Astrocyte (in vitro differentiated cells and primary cell): ENCODE results near the gene VSNL1. TPM values are rescaled to one million over a fixed set of nuclear protein-coding genes. Genes with fewer than 3 reads are reported as not detected.

ENCODE experiments used
- DNase-seq: peaks from one replicate; pipeline ENCODE4 v3.0.0-alpha.2; 2010; ENCODE audit warnings: low read depth
- FAIRE-seq: peaks from 2 replicates; lab custom pipeline; 2011; peaks lifted over from hg19 to GRCh38; lab: Jason Lieb, UNC
- H2AFZ ChIP-seq: 2 replicates; pipeline ENCODE4 v1.6.0; 2012; ENCODE audit warnings: low read depth, low read length, inconsistent platforms
- H3K27ac ChIP-seq: 2 replicates; pipeline ENCODE4 v1.5.1; 2011; ENCODE audit warnings: low read depth, low read length, inconsistent platforms
- H3K27me3 ChIP-seq: 2 replicates; pipeline ENCODE4 v1.6.0; 2011; ENCODE audit warnings: low read length, inconsistent platforms; ENCODE audit not compliant: insufficient read depth
- H3K36me3 ChIP-seq: 2 replicates; pipeline ENCODE4 v1.5.1; 2011; ENCODE audit warnings: low read length, inconsistent platforms; ENCODE audit not compliant: insufficient read depth
- H3K4me1 ChIP-seq: 2 replicates; pipeline ENCODE4 v1.5.1; 2011; ENCODE audit warnings: low read length, inconsistent platforms; ENCODE audit not compliant: insufficient read depth
- H3K4me2 ChIP-seq: 2 replicates; pipeline ENCODE4 v1.6.0; 2012; ENCODE audit warnings: low read length, inconsistent platforms
- H3K4me3 ChIP-seq: 2 replicates; pipeline ENCODE4 v1.5.1; 2011; ENCODE audit warnings: low read depth, mild to moderate bottlenecking, low read length, inconsistent platforms; ENCODE audit not compliant: insufficient read depth
- H3K79me2 ChIP-seq: 2 replicates; pipeline ENCODE4 v1.6.0; 2012; ENCODE audit warnings: mild to moderate bottlenecking, low read length, inconsistent platforms; ENCODE audit not compliant: insufficient read depth
- H3K9ac ChIP-seq: 2 replicates; pipeline ENCODE4 v1.6.0; 2012; ENCODE audit warnings: mild to moderate bottlenecking, low read length, inconsistent platforms
- H3K9me3 ChIP-seq: 2 replicates; pipeline ENCODE4 v1.5.1; 2012; ENCODE audit warnings: low read depth, mild to moderate bottlenecking, low read length, inconsistent platforms; ENCODE audit not compliant: insufficient read depth
- H4K20me1 ChIP-seq: 2 replicates; pipeline ENCODE4 v1.6.0; 2012; ENCODE audit warnings: low read length, inconsistent platforms; ENCODE audit not compliant: insufficient read depth
- H3K27ac Mint-ChIP-seq: one replicate; pipeline ENCODE4 v1.8.0; 2021; ENCODE audit warnings: mild to moderate bottlenecking, mixed read lengths; ENCODE audit not compliant: unreplicated experiment
- H3K27me3 Mint-ChIP-seq: one replicate; pipeline ENCODE4 v1.8.0; 2021; ENCODE audit warnings: low read depth, mixed read lengths; ENCODE audit not compliant: unreplicated experiment
- H3K36me3 Mint-ChIP-seq: one replicate; pipeline ENCODE4 v1.8.0; 2021; ENCODE audit warnings: low read depth, mixed read lengths; ENCODE audit not compliant: unreplicated experiment
- H3K4me1 Mint-ChIP-seq: one replicate; pipeline ENCODE4 v1.8.0; 2021; ENCODE audit warnings: low read depth, mixed read lengths; ENCODE audit not compliant: unreplicated experiment
- H3K4me3 Mint-ChIP-seq: one replicate; pipeline ENCODE4 v1.8.0; 2021; ENCODE audit warnings: mild to moderate bottlenecking, moderate library complexity, mixed read lengths; ENCODE audit not compliant: unreplicated experiment
- H3K9me3 Mint-ChIP-seq: one replicate; pipeline ENCODE4 v1.8.0; 2021; ENCODE audit warnings: mild to moderate bottlenecking, mixed read lengths; ENCODE audit not compliant: unreplicated experiment
- EZH2 ChIP-seq: IDR thresholded peaks from 2 replicates; pipeline ENCODE4 v1.6.1; 2012; ENCODE audit warnings: mild to moderate bottlenecking, low read length, inconsistent platforms; ENCODE audit not compliant: insufficient read depth
- total RNA-seq: library from RNA; stranded (reverse); gene quantifications from 2 replicates; pipeline ENCODE4 v1.2.1, GENCODE V29; 2021
- TF ChIP-seq, protein P1 (sequence below): IDR thresholded peaks from 2 replicates; pipeline ENCODE4 v1.5.1; 2011; ENCODE audit warnings: low read depth, mild to moderate bottlenecking, inconsistent platforms, low read length, moderate library complexity; ENCODE audit not compliant: insufficient read depth

VSNL1 gene
- total RNA-seq, 1 donor from 2014 or later = 0.61 TPM

DNA sequence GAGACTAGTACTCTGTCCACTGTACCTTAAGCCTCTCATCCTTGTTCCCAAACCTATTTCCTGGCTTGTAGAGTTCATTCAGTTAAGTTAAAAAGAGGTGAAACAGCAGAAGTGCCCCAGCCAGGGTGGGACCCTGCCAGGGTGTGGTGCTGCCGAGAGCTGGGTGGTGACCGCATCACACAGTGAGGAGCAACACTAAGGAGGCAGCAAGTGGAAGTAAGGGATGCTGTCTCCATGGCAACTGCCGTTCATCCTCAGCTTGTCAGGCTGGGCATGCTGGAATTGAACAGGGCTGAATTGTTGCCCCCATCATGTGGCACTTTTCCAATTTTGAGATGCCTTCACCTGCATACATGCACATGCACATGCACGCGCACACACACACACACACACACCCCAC, 77.0 kb downstream of the VSNL1 start:
- Histone ChIP-seq H3K27me3 (no peaks in the 10 kb centered on the region), H3K4me1 (peaks cover 34% of the 10 kb centered on the region), H3K27ac (no peak overlapping the region), H3K4me2 (no peak overlapping the region), H3K36me3 (no peaks in the 10 kb centered on the region), H2AFZ (no peak overlapping the region), H3K9ac (no peak overlapping the region), H4K20me1 (no peaks in the 10 kb centered on the region), H3K79me2 (no peaks in the 10 kb centered on the region), H3K4me3 (no peak overlapping the region), H3K9me3 (no peaks in the 10 kb centered on the region)
- no peaks in the 10 kb centered on the region for H3K9me3 Mint-ChIP-seq
- H3K4me1 Mint-ChIP-seq = peaks cover 15% of the 10 kb centered on the region
- H3K4me3 Mint-ChIP-seq = no peak overlapping the region
- H3K27ac Mint-ChIP-seq = no peak overlapping the region
- TF ChIP-seq, protein P1, sequence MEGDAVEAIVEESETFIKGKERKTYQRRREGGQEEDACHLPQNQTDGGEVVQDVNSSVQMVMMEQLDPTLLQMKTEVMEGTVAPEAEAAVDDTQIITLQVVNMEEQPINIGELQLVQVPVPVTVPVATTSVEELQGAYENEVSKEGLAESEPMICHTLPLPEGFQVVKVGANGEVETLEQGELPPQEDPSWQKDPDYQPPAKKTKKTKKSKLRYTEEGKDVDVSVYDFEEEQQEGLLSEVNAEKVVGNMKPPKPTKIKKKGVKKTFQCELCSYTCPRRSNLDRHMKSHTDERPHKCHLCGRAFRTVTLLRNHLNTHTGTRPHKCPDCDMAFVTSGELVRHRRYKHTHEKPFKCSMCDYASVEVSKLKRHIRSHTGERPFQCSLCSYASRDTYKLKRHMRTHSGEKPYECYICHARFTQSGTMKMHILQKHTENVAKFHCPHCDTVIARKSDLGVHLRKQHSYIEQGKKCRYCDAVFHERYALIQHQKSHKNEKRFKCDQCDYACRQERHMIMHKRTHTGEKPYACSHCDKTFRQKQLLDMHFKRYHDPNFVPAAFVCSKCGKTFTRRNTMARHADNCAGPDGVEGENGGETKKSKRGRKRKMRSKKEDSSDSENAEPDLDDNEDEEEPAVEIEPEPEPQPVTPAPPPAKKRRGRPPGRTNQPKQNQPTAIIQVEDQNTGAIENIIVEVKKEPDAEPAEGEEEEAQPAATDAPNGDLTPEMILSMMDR = no peak
- TF ChIP-seq EZH2 = no peak
- H3K36me3 Mint-ChIP-seq = no peaks in the 10 kb centered on the region
- H3K27me3 Mint-ChIP-seq = no peaks in the 10 kb centered on the region
- FAIRE-seq = no peak
- DNase-seq = no peak

DNA sequence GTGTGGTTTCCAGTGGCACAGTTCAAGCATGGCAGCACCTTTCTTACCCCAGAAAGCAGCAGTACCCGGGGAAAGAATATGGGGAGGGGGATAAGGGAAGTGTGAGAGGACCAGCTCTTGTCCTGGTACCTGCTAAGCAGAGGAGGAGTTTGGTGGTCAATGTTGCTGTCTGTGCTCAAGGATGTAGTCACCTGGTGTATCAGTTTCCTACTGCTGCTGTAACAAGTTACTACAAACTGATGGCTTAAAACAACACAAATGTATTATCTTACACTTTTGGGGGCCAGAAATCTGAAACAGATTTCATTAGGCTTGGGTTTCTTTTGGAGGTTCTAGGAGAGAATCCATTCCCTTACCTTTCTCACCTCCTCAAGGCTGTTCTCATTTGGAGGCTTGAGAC, 77.5 kb downstream of the VSNL1 start:
- TF ChIP-seq EZH2 = no peak
- TF ChIP-seq, protein P1 = no peak
- H3K27me3 ChIP-seq = no peaks in the 10 kb centered on the region
- H3K27ac ChIP-seq = no peak overlapping the region
- no peak overlapping the region for H3K9ac ChIP-seq
- Mint-ChIP-seq H3K27me3 (no peaks in the 10 kb centered on the region), H3K4me3 (no peak overlapping the region), H3K36me3 (no peaks in the 10 kb centered on the region), H3K4me1 (peaks cover 15% of the 10 kb centered on the region), H3K27ac (no peak overlapping the region), H3K9me3 (no peaks in the 10 kb centered on the region)
- no peak for DNase-seq
- H3K4me1 ChIP-seq = peaks cover 34% of the 10 kb centered on the region
- H2AFZ ChIP-seq = no peak overlapping the region
- no peaks in the 10 kb centered on the region for H3K36me3 ChIP-seq
- H3K79me2 ChIP-seq = no peaks in the 10 kb centered on the region
- H3K4me3 ChIP-seq = no peak overlapping the region
- H3K4me2 ChIP-seq = no peak overlapping the region
- no peak for FAIRE-seq
- no peaks in the 10 kb centered on the region for H4K20me1 ChIP-seq
- H3K9me3 ChIP-seq = no peaks in the 10 kb centered on the region

DNA sequence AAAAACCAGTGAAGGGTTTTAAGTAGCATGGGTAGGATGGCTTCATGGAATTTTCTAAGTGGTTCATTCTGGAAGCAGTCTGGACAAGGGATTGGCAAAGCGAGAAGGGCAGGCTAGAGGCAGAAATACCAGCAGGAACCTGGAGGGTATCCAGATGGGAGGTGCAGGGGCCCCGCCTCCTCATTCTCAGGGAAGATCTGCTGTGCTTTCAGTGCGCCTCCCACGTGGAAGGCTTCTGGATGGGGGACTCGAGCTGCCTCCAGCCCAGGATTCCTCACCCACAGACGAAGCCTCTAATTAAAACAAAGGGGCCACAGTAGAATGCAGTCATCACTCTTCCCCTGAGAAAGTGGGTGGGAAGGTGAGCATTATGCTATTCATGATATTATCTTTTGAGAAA, 79.8 kb downstream of the VSNL1 start:
- Histone ChIP-seq H3K4me2 (peak overlapping the region; percentile 72), H3K9me3 (no peaks in the 10 kb centered on the region), H3K79me2 (no peaks in the 10 kb centered on the region), H2AFZ (no peak overlapping the region), H4K20me1 (no peaks in the 10 kb centered on the region), H3K9ac (peak overlapping the region; percentile 42), H3K4me1 (peaks cover 34% of the 10 kb centered on the region), H3K36me3 (no peaks in the 10 kb centered on the region), H3K27me3 (no peaks in the 10 kb centered on the region), H3K27ac (peak overlapping the region; percentile 62), H3K4me3 (peak overlapping the region; percentile 18)
- Mint-ChIP-seq H3K9me3 (no peaks in the 10 kb centered on the region), H3K4me1 (peaks cover 15% of the 10 kb centered on the region), H3K4me3 (no peak overlapping the region), H3K27ac (no peak overlapping the region), H3K36me3 (no peaks in the 10 kb centered on the region), H3K27me3 (no peaks in the 10 kb centered on the region)
- TF ChIP-seq, protein P1 = no peak
- TF ChIP-seq EZH2 = no peak
- FAIRE-seq = no peak
- DNase-seq = peak; percentile 71
